Naive B cell (primary cell): ENCODE results near the gene PNMA8C. TPM values are rescaled to one million over a fixed set of nuclear protein-coding genes. Genes with fewer than 3 reads are reported as not detected.
A peak's percentile ranks its signal among the peaks of the same experiment; 100 is the strongest.

ENCODE experiments used
- ATAC-seq, 2 donors: fragments of 150-1000 bp; cut with Tn5 transposase; 2 replicates each; pipeline ENCODE4 v1.10.0; 2021; ENCODE audit warnings: low read depth in 2 of 2, mild to moderate bottlenecking in 2 of 2, moderate library complexity in 2 of 2
- DNase-seq: peaks from one replicate; pipeline ENCODE4 v3.0.0; 2022
- H3K27ac Mint-ChIP-seq, 6 donors: one replicate each; pipeline ENCODE4 v1.8.0; 2020 to 2022; ENCODE audit warnings: mild to moderate bottlenecking in 6 of 6, mixed read lengths in 6 of 6, moderate library complexity in 5 of 6, inconsistent platforms in 2 of 6
- H3K27me3 Mint-ChIP-seq, 3 donors: one replicate each; pipeline ENCODE4 v1.8.0; 2021 to 2022; ENCODE audit warnings: mixed read lengths in 3 of 3, mild to moderate bottlenecking in 1 of 3
- H3K36me3 Mint-ChIP-seq, 2 donors: one replicate each; pipeline ENCODE4 v1.8.0; 2020 to 2022; ENCODE audit warnings: mixed read lengths in 2 of 2, inconsistent platforms in 1 of 2, mild to moderate bottlenecking in 1 of 2
- H3K4me1 Mint-ChIP-seq, 3 donors: one replicate each; pipeline ENCODE4 v1.8.0; 2020 to 2022; ENCODE audit warnings: mixed read lengths in 3 of 3, inconsistent platforms in 1 of 3, mild to moderate bottlenecking in 1 of 3, moderate library complexity in 1 of 3
- H3K4me3 Mint-ChIP-seq, 8 donors: one replicate each; pipeline ENCODE4 v1.8.0; 2020 to 2022; ENCODE audit warnings: mild to moderate bottlenecking in 8 of 8, mixed read lengths in 8 of 8, moderate library complexity in 8 of 8, inconsistent platforms in 2 of 8
- H3K9me3 Mint-ChIP-seq, 7 donors: one replicate each; pipeline ENCODE4 v1.8.0; 2020 to 2022; ENCODE audit warnings: mixed read lengths in 7 of 7, mild to moderate bottlenecking in 5 of 7, inconsistent platforms in 2 of 7, moderate library complexity in 1 of 7
- polyA plus RNA-seq, 6 donors: library from polyadenylated mRNA; unstranded; fragments of 300-500 nt; fragmentation: Illumina TruSeq; gene quantifications; one replicate each; pipeline ENCODE4 v1.2.3, GENCODE V29; 2021; ENCODE audit warnings: low read depth in 6 of 6

PNMA8C gene
- polyA plus RNA-seq = not detected

DNA sequence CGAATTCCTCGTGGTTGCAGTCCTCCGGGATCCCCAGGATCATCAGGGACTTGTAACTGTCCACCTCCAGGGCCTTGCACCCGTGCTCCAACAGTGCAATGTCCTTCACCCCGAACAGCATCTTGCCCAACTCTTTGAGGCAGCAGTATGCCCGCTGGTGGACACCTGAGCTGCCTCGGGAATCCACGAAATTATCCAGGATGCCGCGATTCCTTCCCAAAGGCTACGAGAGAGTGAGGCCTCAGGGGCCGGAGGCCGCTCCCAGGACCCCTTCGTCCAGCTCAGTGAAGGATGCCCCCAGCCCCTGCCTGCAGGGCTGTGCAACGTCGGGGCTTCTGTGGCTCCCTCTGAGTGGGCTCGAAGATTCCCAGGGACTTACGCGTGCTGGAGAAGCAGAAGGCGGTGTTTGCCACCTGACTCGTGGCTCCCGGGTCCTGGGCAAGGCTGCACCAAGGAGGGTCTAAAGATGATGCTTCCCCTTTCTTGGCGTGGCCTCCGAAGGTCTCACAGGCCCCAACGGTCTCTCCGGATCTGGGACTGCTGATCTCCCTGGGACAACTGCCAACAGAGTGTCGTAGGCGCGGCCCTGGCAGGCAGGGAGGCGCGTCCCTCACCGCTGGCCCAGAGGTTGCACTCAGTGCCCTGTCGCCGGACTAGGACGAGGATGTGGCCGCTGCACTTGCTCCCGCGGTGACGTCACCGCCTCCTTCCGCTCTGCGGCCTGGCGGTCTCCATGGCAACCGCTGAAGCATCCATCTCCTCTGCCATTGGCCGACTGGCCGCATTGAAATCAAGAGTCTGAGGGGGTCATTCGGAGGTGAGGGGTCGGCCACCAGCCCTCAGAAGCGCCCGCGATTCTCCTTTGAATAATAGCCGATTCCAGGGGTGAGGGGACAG lies at the start of gene PNMA8C:
TSS of gene PNMA8C (minus strand) at position 698 of the 897 bp plus-strand sequence. CDS start at position 121, 577 bp downstream.
- peak; percentile 20 for DNase-seq
- peak within 1 kb of the TSS in 5 of 6 donors; percentile 61 to 89 (median 72) for H3K27ac Mint-ChIP-seq
- peak within 1 kb of the TSS; percentile 6 to 90 (median 80) for H3K4me3 Mint-ChIP-seq

DNA sequence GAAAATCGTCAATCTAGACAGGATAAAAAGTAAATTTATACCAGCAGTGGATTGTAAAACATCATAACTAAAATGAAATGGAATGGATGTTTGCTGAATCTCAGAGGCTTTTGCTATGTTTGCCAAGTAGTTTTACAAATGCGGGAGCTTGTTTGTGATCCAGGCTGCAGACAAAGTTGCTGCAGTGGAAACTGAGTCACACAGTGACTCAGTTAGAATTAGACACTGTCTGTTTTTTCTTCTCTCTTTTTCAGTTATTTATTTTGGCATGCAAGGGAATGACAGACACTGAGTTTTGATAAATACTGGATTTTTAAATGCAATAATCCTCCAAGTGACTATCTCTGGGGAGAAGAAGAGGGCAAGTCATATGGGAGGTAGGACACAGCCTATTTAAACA lies 47.2 kb upstream of the PNMA8C start:
- H3K27me3 Mint-ChIP-seq = peaks cover 30 to 59% (median 32%) of the 10 kb centered on the region in 3 donors
- ATAC-seq = no peak

More for the DNA sequence above, at the start of gene PNMA8C:
- Mint-ChIP-seq H3K27me3 (peaks cover 55 to 85% (median 62%) of the 10 kb centered on the region in 3 donors), H3K4me1 (peaks cover 25 to 34% (median 30%) of the 10 kb centered on the region in 3 donors), H3K9me3 (peaks cover 0 to 3% (median 0%) of the 10 kb centered on the region in 7 donors), H3K36me3 (no peaks in the 10 kb centered on the region)
- ATAC-seq = peak; percentile 64 to 69

DNA sequence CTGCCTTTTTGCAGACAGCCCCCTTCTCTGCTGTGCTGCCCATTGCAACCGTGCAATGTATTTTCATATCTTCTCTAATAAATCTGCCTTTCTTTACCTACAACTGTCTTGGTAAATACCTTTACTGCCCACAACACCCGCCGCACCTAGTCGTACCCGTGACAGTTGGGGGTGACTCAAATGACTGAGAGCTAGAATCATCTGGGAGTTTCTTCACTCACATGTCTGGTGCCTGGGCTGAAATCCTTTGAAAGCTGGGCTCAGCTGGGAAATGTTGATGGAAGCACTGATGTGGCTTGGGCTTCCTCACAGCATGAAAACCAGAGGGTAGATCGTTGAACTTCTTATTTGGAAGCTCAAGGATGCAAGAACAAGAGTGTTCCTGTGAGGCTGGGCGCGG lies 45.5 kb upstream of the PNMA8C start:
- no peak for ATAC-seq
- Mint-ChIP-seq H3K4me1 (peaks cover 0 to 2% (median 0%) of the 10 kb centered on the region in 3 donors), H3K27ac (no peak overlapping the region), H3K36me3 (peaks cover 0 to 7% of the 10 kb centered on the region in 2 donors), H3K27me3 (peaks cover 25 to 66% (median 41%) of the 10 kb centered on the region in 3 donors), H3K9me3 (peaks cover 0 to 4% (median 0%) of the 10 kb centered on the region in 7 donors), H3K4me3 (no peak overlapping the region)
- DNase-seq = no peak

More for the DNA sequence above, 47.2 kb upstream of the PNMA8C start:
- Mint-ChIP-seq H3K27ac (no peak overlapping the region), H3K36me3 (no peaks in the 10 kb centered on the region), H3K9me3 (peaks cover 0 to 4% (median 0%) of the 10 kb centered on the region in 7 donors), H3K4me1 (peaks cover 0 to 2% (median 0%) of the 10 kb centered on the region in 3 donors), H3K4me3 (no peak overlapping the region)
- no peak for DNase-seq

DNA sequence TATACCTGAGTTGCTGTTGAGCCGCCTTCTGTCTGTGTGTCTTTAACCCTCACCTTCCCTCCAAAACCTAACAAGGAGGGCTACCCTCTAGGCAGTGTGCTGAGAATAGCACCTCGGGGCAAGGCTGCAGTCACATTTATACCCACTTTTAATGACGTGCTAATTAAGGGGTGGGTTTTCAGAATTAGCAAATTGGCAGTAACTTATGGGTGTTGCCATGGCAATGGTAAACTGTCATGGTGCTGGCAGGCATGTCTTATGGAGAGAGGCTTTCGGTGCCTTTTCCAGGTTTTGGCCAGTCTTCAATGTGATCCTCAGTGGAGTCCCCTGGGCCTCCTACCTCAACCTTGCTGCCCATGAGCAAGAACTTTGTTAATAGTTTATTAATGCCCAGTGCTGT lies 43.9 kb upstream of the PNMA8C start:
- H3K27me3 Mint-ChIP-seq = peaks cover 21 to 58% (median 48%) of the 10 kb centered on the region in 3 donors
- no peak for ATAC-seq
- H3K9me3 Mint-ChIP-seq = peaks cover 0 to 4% (median 0%) of the 10 kb centered on the region in 7 donors
- peaks cover 0 to 7% of the 10 kb centered on the region in 2 donors for H3K36me3 Mint-ChIP-seq
- H3K27ac Mint-ChIP-seq = no peak overlapping the region
- peak overlapping the region in 2 of 8 donors; percentile 5 to 40 for H3K4me3 Mint-ChIP-seq
- H3K4me1 Mint-ChIP-seq = no peaks in the 10 kb centered on the region
- no peak for DNase-seq

DNA sequence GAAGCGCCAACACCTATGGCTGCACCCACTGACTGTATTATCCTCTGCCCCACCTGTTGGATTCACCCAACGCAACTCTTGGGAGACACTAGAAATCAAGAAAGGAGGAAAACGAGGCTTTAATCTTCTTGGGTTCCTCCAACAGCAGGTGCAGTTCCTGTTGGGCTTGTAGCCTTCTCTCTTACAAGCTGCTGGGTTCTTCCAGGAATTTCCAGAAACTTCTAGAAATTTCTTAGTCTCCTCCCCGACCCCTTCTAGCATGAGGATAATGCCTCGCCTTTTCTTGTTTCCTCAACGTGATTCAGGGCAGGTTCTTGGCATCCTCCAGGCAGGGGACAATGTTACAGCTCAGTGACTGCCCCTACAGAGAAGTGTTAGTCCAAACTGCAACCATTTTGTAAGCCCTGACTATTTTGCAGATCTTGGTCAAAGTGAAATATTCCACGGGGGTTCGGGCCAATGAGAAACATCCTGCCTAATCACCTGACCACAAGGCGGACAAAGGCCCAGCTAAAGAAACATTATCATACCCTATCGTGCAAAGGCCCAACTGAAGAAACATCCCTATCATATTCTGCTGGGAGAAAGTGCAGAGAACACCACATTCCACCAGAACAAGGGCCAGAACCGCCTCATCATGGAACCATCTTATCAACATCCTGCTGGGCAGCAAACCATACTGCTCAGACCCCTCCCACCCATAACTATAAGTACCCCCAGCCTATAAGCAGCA lies 43.2 kb upstream of the PNMA8C start:
- peaks cover 0 to 7% of the 10 kb centered on the region in 2 donors for H3K36me3 Mint-ChIP-seq
- ATAC-seq (no peak), DNase-seq (no peak)
- H3K27ac Mint-ChIP-seq = no peak overlapping the region
- H3K9me3 Mint-ChIP-seq = peaks cover 0 to 4% (median 0%) of the 10 kb centered on the region in 7 donors
- H3K4me3 Mint-ChIP-seq = peak overlapping the region in 2 of 8 donors; percentile 5 to 40
- H3K4me1 Mint-ChIP-seq = no peaks in the 10 kb centered on the region
- H3K27me3 Mint-ChIP-seq = peaks cover 22 to 54% (median 48%) of the 10 kb centered on the region in 3 donors

DNA sequence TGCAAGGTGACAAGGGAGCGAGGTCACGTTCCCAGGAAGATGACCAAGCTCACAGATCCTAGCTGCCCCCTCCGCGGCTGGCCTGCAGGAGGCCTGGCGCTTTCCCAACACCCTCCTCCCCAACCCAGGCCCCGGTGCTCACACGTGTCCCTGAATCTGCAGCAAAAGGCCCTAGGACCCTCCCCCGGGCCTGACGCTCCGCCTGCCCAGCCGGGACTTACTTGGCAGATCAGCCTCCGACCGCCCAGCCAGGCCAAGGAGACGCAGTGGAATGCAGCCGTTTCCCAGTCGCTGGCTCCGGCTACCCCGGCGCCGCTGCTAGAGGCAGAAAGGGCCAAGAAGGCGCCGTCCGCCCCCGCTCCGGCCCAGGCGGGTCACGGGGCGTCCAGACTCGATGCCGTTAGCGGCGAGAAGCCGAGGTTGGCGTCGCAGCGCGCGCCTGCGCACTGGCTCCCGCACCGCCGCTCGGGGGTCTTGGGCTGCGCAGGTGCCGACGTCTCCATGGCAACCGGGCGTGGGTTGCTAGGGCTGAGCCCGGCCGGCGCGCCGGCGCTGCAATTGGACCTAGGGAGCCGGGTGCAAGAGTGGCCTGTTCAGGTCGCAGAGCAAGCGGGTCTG lies 42.5 kb upstream of the PNMA8C start, which contains the start of gene PNMA8A:
TSS of gene PNMA8A (minus strand) at position 448 of the 618 bp plus-strand sequence. CDS start 528 bp downstream, outside the sequence.
- no peak within 1 kb of the TSS for H3K27ac Mint-ChIP-seq
- ATAC-seq = no peak
- peaks cover 30 to 53% (median 48%) of the 10 kb centered on the region in 3 donors for H3K27me3 Mint-ChIP-seq

DNA sequence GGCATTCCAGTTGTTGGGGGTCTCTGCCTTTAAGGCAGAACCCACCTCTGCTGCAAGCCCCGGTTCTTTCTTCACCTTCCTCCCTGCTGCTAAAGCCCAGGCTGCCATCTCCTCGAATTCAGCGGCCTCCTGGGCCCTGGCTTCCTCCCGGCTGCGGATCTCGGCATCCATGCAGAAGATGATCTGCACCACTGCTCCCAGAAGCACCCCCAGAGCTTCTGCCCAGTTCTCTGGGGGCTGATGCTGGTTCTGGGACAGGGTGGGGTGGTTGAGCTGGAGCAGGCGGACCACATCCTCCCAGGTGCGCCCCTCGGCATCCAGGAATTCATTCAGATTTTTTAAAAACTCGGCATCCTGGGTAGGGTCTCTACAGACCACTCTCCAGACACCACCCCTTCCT lies 41.6 kb upstream of the PNMA8C start:
- Mint-ChIP-seq H3K27me3 (peaks cover 31 to 50% (median 48%) of the 10 kb centered on the region in 3 donors), H3K36me3 (peaks cover 0 to 7% of the 10 kb centered on the region in 2 donors), H3K27ac (no peak overlapping the region), H3K4me1 (no peaks in the 10 kb centered on the region), H3K4me3 (no peak overlapping the region), H3K9me3 (peaks cover 0 to 4% (median 0%) of the 10 kb centered on the region in 7 donors)
- no peak for DNase-seq
- ATAC-seq = no peak

More for the DNA sequence above, 42.5 kb upstream of the PNMA8C start, which contains the start of gene PNMA8A:
- H3K4me1 Mint-ChIP-seq = no peaks in the 10 kb centered on the region
- H3K4me3 Mint-ChIP-seq = peak within 1 kb of the TSS in 2 of 8 donors; percentile 5 to 40
- no peak for DNase-seq
- peaks cover 0 to 7% of the 10 kb centered on the region in 2 donors for H3K36me3 Mint-ChIP-seq
- H3K9me3 Mint-ChIP-seq = peaks cover 0 to 4% (median 0%) of the 10 kb centered on the region in 7 donors

DNA sequence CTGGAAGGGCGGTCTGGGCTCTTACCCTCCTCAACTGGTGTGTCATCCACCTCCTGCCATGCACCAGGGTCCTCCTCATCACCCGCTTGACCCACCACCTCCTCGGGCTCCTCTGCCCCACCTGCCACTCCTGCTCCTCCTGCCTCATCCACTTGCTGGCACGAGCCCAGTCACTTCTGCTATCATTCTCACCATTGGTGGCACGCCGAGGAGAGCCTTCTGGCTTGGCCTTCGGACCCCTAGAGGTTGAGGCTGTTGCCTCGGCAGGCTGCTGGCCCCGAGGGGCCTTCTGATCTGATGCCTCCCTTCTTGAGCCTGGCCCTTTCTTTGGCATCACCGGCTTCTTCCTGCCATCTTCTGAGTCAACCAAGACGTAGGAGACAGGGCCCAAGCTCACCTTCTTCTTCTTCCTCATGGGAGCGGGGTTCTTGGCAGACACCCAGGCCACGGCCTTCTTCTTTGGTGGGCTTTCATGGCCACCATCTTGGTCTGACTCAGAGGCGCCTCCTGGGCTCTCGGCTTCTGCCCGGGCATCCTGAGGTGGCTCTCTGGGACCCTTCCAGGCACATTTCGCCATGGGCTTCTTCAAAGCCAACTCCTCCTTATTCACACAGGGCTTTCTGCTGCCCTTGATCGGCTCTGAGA lies 40.9 kb upstream of the PNMA8C start:
- no peaks in the 10 kb centered on the region for H3K4me1 Mint-ChIP-seq
- H3K4me3 Mint-ChIP-seq = no peak overlapping the region
- DNase-seq (no peak), ATAC-seq (no peak)
- H3K9me3 Mint-ChIP-seq = peaks cover 0 to 4% (median 0%) of the 10 kb centered on the region in 7 donors
- H3K36me3 Mint-ChIP-seq = peaks cover 0 to 7% of the 10 kb centered on the region in 2 donors
- peaks cover 38 to 57% (median 51%) of the 10 kb centered on the region in 3 donors for H3K27me3 Mint-ChIP-seq
- H3K27ac Mint-ChIP-seq = no peak overlapping the region

DNA sequence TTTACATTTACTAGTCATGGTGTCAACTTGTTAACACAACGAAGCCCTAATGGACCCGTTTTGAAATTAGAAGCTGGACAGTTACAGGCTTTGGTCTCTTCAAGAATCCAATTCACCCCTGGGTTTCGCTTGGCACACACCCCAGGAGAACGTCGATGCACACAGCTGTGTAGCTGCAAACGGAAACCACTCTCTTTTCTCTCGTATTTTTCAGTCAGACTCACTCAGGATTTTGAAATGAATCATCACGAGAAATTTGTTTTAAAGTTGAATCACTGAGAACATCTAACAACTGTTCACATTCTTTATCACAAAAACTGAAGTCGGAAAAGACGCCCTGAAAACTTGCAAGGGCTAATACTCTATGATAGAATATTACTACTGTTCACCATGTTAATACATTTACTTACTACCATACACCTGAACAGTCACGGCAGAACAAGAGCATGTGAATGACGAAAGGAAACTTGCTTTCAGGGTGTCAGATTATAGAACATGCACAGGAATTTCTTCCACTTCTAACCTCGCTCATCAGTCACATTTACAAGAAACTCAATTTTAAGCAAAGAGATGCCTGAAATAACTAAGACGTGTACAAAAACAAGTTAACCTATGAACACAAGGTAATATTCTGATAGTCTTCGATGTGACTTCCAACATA lies 37.9 kb upstream of the PNMA8C start:
- H3K27ac Mint-ChIP-seq = no peak overlapping the region
- H3K4me3 Mint-ChIP-seq = no peak overlapping the region
- H3K27me3 Mint-ChIP-seq = peaks cover 24 to 31% (median 29%) of the 10 kb centered on the region in 3 donors
- peaks cover 0 to 7% of the 10 kb centered on the region in 2 donors for H3K36me3 Mint-ChIP-seq
- DNase-seq (no peak), ATAC-seq (no peak)
- peaks cover 0 to 2% (median 0%) of the 10 kb centered on the region in 7 donors for H3K9me3 Mint-ChIP-seq
- no peaks in the 10 kb centered on the region for H3K4me1 Mint-ChIP-seq

DNA sequence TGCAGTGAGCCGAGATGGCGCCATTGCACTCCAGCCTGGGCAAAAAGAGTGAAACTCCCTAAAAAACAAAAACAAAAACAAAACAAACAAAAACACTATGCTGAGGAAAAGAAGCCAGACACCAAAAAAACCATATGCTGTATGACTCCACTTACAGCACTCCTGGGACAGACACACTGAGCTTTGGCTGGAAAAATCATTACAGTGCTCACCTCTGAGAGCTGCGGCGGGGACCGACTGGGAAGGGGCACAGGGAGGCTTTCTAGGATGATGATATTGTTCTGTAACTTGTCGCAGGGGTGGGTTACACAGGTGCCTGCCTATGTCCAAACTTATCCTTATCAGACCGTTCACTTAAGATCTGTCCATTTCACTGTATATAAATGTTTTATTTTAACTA lies 34.8 kb upstream of the PNMA8C start:
- Mint-ChIP-seq H3K36me3 (no peaks in the 10 kb centered on the region), H3K27ac (no peak overlapping the region), H3K4me1 (no peaks in the 10 kb centered on the region), H3K4me3 (no peak overlapping the region), H3K27me3 (peaks cover 11 to 28% (median 14%) of the 10 kb centered on the region in 3 donors), H3K9me3 (peaks cover 0 to 2% (median 0%) of the 10 kb centered on the region in 7 donors)
- ATAC-seq (no peak), DNase-seq (no peak)

DNA sequence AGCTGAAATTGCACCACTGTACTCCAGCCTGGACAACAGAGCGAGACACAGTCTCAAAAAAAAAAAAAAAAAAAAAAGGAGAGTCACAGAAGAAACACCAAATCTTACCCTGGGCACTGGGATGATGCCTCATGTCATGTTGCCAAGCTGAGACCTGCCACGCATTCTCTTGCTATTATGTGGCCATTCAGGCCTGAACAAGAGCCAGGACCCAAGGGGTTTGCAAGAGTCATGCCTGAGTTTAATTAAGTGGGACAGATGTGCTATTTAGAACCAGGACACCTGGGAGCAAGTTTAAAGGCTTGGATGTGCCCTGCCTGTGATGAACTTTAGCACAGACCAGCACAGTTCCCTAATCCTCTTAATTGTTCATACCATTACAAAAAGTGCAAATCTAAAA lies 32.8 kb upstream of the PNMA8C start:
- no peak overlapping the region for H3K4me3 Mint-ChIP-seq
- no peaks in the 10 kb centered on the region for H3K4me1 Mint-ChIP-seq
- DNase-seq = no peak
- ATAC-seq = no peak
- no peak overlapping the region for H3K27ac Mint-ChIP-seq
- H3K27me3 Mint-ChIP-seq = peaks cover 22% of the 10 kb centered on the region in 3 donors
- peaks cover 0 to 2% (median 0%) of the 10 kb centered on the region in 7 donors for H3K9me3 Mint-ChIP-seq
- H3K36me3 Mint-ChIP-seq = no peaks in the 10 kb centered on the region

DNA sequence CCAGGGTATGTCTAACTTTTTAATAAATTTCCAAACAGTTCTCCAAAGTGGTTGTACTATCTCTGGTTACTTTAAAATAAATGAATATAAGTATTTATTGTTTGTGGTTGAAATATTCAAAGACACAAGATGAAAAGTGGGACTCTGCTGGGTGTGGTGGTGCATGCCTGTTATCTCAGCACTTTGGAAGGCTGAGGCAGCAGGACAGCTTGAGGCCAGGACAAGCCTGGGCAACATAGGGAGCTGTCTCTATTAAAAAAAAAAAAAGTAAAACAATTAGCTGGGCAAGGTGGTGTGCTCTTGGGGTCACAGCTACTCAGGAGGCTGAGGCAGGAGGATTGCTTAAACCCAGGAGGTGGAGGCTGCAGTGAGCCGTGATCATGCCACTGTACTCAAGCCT lies 32.2 kb upstream of the PNMA8C start:
- Mint-ChIP-seq H3K27ac (no peak overlapping the region), H3K9me3 (peaks cover 0 to 2% (median 0%) of the 10 kb centered on the region in 7 donors), H3K4me3 (no peak overlapping the region), H3K36me3 (no peaks in the 10 kb centered on the region), H3K27me3 (peaks cover 22 to 24% (median 22%) of the 10 kb centered on the region in 3 donors), H3K4me1 (no peaks in the 10 kb centered on the region)
- ATAC-seq (no peak), DNase-seq (no peak)
